ENCODE results near the gene MET. TPM values are rescaled to one million over a fixed set of nuclear protein-coding genes. Genes with fewer than 3 reads are reported as not detected.

The MET gene
- total RNA-seq (ENCODE audit: low replicate concordance) = 34.2 and 49.1 TPM in 2 replicates
- long read RNA-seq, partial matches to known transcripts = 32 of 35 reads
- long read RNA-seq, other reads (novel, unspliced or antisense) = 2 of 35 reads

GRCh38 chr7:116671681-116672595 is at the start of gene MET:
MET (plus strand) TSS chr7:116672196; CDS start chr7:116699085, 26,889 bp downstream.
- Mint-ChIP-seq H3K4me3 (peak within 1 kb of the TSS; percentile 92), H3K27ac (peak within 1 kb of the TSS; percentile 87), H3K36me3 (no peaks in the 10 kb centered on the region), H3K9me3 (no peaks in the 10 kb centered on the region), H3K27me3 (peaks cover 37% of the 10 kb centered on the region), H3K4me1 (ENCODE audit: unreplicated experiment) (peaks cover 22% of the 10 kb centered on the region)
- peak; percentile 81 for DNase-seq (ENCODE audit: extremely low spot score, unreplicated experiment)
- TF ChIP-seq, protein P1, sequence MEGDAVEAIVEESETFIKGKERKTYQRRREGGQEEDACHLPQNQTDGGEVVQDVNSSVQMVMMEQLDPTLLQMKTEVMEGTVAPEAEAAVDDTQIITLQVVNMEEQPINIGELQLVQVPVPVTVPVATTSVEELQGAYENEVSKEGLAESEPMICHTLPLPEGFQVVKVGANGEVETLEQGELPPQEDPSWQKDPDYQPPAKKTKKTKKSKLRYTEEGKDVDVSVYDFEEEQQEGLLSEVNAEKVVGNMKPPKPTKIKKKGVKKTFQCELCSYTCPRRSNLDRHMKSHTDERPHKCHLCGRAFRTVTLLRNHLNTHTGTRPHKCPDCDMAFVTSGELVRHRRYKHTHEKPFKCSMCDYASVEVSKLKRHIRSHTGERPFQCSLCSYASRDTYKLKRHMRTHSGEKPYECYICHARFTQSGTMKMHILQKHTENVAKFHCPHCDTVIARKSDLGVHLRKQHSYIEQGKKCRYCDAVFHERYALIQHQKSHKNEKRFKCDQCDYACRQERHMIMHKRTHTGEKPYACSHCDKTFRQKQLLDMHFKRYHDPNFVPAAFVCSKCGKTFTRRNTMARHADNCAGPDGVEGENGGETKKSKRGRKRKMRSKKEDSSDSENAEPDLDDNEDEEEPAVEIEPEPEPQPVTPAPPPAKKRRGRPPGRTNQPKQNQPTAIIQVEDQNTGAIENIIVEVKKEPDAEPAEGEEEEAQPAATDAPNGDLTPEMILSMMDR (conservative IDR thresholded peaks at IDR 0.05) = peak; percentile 55

DNA sequence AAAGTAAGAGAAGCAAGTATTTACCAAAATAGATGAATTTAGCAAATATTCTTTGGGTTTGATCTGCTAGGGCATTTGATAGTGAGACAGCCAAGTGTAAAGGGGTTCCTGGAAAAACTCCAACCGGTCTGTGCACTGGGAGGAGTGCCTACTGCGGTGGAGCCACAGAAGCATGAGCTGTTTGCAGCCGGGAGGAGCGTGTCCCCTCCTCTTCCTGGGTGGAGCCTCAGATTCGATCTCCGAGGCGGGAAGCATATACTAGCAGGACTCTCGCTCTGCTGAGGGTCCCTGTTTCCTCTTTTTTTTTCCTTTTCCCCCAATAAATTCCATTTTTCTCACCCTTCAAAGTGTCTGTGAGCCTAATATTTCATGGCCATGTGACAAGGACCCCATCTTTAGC is 45.1 kb upstream of the MET start:
- Mint-ChIP-seq H3K9me3 (peaks cover 4% of the 10 kb centered on the region), H3K27me3 (peaks cover 6% of the 10 kb centered on the region), H3K27ac (no peak overlapping the region), H3K4me1 (ENCODE audit: unreplicated experiment) (peaks cover 18% of the 10 kb centered on the region), H3K36me3 (no peaks in the 10 kb centered on the region), H3K4me3 (no peak overlapping the region)
- no peak for DNase-seq (ENCODE audit: extremely low spot score, unreplicated experiment)
- TF ChIP-seq, protein P1 (conservative IDR thresholded peaks at IDR 0.05) = no peak

GRCh38 chr7:116629051-116629463 is 42.9 kb upstream of the MET start:
- DNase-seq (ENCODE audit: extremely low spot score, unreplicated experiment) = no peak
- H3K27me3 Mint-ChIP-seq = peaks cover 3% of the 10 kb centered on the region
- no peaks in the 10 kb centered on the region for H3K36me3 Mint-ChIP-seq
- no peaks in the 10 kb centered on the region for H3K9me3 Mint-ChIP-seq
- TF ChIP-seq, protein P1 (conservative IDR thresholded peaks at IDR 0.05) = no peak
- no peak overlapping the region for H3K4me3 Mint-ChIP-seq
- peaks cover 22% of the 10 kb centered on the region for H3K4me1 Mint-ChIP-seq (ENCODE audit: unreplicated experiment)
- peak overlapping the region; percentile 66 for H3K27ac Mint-ChIP-seq

DNA sequence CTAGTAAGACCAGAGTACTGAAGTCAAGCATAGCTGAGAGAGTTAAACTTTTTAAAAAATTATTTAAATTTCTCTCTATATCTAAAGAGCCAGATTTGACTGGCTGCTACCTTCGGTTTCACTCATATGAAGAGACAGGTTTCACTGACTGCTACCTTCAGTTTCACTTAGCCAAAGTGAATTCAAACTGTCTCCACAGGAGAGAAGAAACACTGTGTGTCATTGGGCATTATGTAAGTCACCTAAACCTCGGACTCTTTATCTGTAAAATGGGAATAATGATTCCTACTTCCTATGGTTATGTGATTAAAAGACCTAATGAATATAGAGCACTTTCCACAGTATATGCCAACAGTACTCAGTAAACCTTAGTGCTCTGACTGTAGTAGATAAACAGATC is 41.6 kb upstream of the MET start:
- no peaks in the 10 kb centered on the region for H3K36me3 Mint-ChIP-seq
- H3K4me3 Mint-ChIP-seq = no peak overlapping the region
- H3K27me3 Mint-ChIP-seq = peaks cover 3% of the 10 kb centered on the region
- H3K9me3 Mint-ChIP-seq = no peaks in the 10 kb centered on the region
- H3K4me1 Mint-ChIP-seq (ENCODE audit: unreplicated experiment) = peaks cover 22% of the 10 kb centered on the region
- no peak overlapping the region for H3K27ac Mint-ChIP-seq
- TF ChIP-seq, protein P1 (conservative IDR thresholded peaks at IDR 0.05) = no peak
- no peak for DNase-seq (ENCODE audit: extremely low spot score, unreplicated experiment)

DNA sequence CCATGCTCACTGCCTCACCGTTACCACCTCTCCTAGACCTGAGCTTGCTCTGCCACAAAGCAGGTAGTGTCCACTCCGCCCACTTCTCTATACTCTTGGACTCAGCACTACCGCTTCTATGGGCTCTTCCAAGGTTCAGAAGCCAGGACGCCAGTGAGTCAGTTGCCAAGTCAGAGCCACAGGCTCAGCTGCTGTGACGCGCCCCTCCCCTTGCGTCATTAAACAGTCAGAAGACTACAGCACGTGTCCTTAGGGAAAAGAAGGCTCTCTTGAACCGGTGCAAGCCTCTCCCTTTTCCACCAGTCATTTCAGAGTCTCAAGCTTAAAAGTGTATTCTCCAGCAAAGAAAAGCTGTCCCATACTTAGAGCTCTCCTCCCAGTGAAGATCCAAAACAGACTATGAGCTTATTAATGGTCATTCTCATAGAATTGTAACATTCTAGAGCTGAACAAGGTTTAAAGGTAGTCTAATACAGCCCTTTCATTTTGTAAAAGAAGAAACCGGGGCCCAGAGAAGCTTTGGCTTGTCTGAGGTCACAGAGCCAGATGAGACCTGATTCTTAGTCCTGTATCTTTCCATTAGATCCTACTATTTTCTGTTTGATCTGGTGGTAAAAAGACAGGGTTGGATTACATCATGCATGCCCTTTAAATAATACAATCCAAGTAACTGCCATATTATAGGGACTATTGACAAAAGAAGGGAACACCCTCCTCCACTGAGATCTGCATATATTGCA is 40.9 kb upstream of the MET start:
- no peaks in the 10 kb centered on the region for H3K9me3 Mint-ChIP-seq
- peaks cover 22% of the 10 kb centered on the region for H3K4me1 Mint-ChIP-seq (ENCODE audit: unreplicated experiment)
- no peak for DNase-seq (ENCODE audit: extremely low spot score, unreplicated experiment)
- H3K36me3 Mint-ChIP-seq = no peaks in the 10 kb centered on the region
- H3K4me3 Mint-ChIP-seq = no peak overlapping the region
- TF ChIP-seq, protein P1 (conservative IDR thresholded peaks at IDR 0.05) = no peak
- H3K27me3 Mint-ChIP-seq = peaks cover under 1% of the 10 kb centered on the region
- peak overlapping the region; percentile 68 for H3K27ac Mint-ChIP-seq

All from type B pancreatic cell (in vitro differentiated cells).